ENCODE data around the gene DNAH12. TPM values are rescaled to one million over a fixed set of nuclear protein-coding genes. Genes with fewer than 3 reads are reported as not detected.
"Not testable (repeated sequence)": the region's sequence is repeated elsewhere in the genome, so short reads cannot be mapped to it uniquely, and the experiment has no call there.

Gene DNAH12
- total and polyA plus RNA-seq, 2 donors (not counting 1 experiment from before 2014, with no cell fraction given): 0.12 to 0.17 TPM

- no peaks in the 10 kb centered on the region for H3K79me2 ChIP-seq (ENCODE audit: control insufficient read depth, insufficient read depth, low read length)
- H2AFZ ChIP-seq (ENCODE audit: low read length): no peak overlapping the region
- no peak overlapping the region for H3K4me2 ChIP-seq (ENCODE audit: extremely low read depth, insufficient read depth, low read length)
Observed at GRCh38 chr3:57383406-57383805, 160.7 kb downstream of the DNAH12 start.

DNA sequence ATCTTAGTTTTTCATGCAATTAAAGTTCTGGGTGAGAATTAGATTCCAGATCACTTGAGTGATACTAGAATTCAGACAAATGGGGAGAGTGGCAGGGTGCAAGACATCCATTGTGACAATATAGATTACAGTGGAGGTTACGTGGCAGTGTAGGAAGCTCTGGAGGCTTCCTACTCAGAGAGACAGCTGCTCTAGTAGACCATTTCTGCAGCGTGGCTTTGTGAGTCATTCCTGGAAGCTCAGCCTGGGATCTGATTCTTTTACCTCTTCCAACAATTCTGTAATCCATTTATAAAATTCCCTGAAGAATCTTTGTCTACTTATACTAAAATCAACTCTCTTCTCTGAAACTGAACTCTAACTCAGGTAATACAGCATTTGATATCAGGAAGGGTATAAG is 161.2 kb downstream of the DNAH12 start:
- H3K9ac ChIP-seq (ENCODE audit: insufficient read depth, low read length): no peak overlapping the region
- H3K9me3 ChIP-seq (ENCODE audit: control insufficient read depth, insufficient read depth, low read depth, low read length): no peaks in the 10 kb centered on the region
- no peaks in the 10 kb centered on the region for H3K79me2 ChIP-seq (ENCODE audit: control insufficient read depth, insufficient read depth, low read length)
- peak in 1 of 2 donors; percentile 42 for DNase-seq (ENCODE audit: low read depth in 2 of 2)
- no peaks in the 10 kb centered on the region for H3K4me1 ChIP-seq (ENCODE audit: control insufficient read depth, extremely low read depth, insufficient read depth, low read length)
- no peak overlapping the region for H3K4me2 ChIP-seq (ENCODE audit: extremely low read depth, insufficient read depth, low read length)
- no peaks in the 10 kb centered on the region for H3K36me3 ChIP-seq (ENCODE audit: control insufficient read depth, insufficient read depth, low read length)
- H3K27ac ChIP-seq (ENCODE audit: insufficient read depth, low read length): no peak overlapping the region
- H3K27me3 ChIP-seq (ENCODE audit: control insufficient read depth, insufficient read depth, low read length): no peaks in the 10 kb centered on the region
- H3K4me3 ChIP-seq (replicated peaks in 1 of 4; ENCODE audit: control extremely low read depth in 1 of 4, insufficient read depth in 1 of 4, low read depth in 3 of 4, low read length in 4 of 4): no peak overlapping the region
- H4K20me1 ChIP-seq (ENCODE audit: control insufficient read depth, extremely low read depth, insufficient read depth, low read length): no peaks in the 10 kb centered on the region
- H2AFZ ChIP-seq (ENCODE audit: low read length): no peak overlapping the region
- TF ChIP-seq, protein P1, sequence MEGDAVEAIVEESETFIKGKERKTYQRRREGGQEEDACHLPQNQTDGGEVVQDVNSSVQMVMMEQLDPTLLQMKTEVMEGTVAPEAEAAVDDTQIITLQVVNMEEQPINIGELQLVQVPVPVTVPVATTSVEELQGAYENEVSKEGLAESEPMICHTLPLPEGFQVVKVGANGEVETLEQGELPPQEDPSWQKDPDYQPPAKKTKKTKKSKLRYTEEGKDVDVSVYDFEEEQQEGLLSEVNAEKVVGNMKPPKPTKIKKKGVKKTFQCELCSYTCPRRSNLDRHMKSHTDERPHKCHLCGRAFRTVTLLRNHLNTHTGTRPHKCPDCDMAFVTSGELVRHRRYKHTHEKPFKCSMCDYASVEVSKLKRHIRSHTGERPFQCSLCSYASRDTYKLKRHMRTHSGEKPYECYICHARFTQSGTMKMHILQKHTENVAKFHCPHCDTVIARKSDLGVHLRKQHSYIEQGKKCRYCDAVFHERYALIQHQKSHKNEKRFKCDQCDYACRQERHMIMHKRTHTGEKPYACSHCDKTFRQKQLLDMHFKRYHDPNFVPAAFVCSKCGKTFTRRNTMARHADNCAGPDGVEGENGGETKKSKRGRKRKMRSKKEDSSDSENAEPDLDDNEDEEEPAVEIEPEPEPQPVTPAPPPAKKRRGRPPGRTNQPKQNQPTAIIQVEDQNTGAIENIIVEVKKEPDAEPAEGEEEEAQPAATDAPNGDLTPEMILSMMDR (conservative IDR thresholded peaks at IDR 0.05 in 1 of 2, IDR thresholded peaks at IDR 0.05 in 1 of 2; ENCODE audit: low read depth in 1 of 2, low read length in 2 of 2): no peak
- no peak for TF ChIP-seq EZH2 (IDR thresholded peaks at IDR 0.05; ENCODE audit: low read length, missing control alignments)

More at GRCh38 chr3:57383406-57383805, 160.7 kb downstream of the DNAH12 start:
- Histone ChIP-seq H3K4me1 (ENCODE audit: control insufficient read depth, extremely low read depth, insufficient read depth, low read length) (no peaks in the 10 kb centered on the region), H3K9ac (ENCODE audit: insufficient read depth, low read length) (no peak overlapping the region), H3K27me3 (ENCODE audit: control insufficient read depth, insufficient read depth, low read length) (no peaks in the 10 kb centered on the region), H3K27ac (ENCODE audit: insufficient read depth, low read length) (no peak overlapping the region), H3K9me3 (ENCODE audit: control insufficient read depth, insufficient read depth, low read depth, low read length) (no peaks in the 10 kb centered on the region), H3K36me3 (ENCODE audit: control insufficient read depth, insufficient read depth, low read length) (no peaks in the 10 kb centered on the region), H4K20me1 (ENCODE audit: control insufficient read depth, extremely low read depth, insufficient read depth, low read length) (no peaks in the 10 kb centered on the region), H3K4me3 (replicated peaks in 1 of 4; ENCODE audit: control extremely low read depth in 1 of 4, insufficient read depth in 1 of 4, low read depth in 3 of 4, low read length in 4 of 4) (no peak overlapping the region)
- TF ChIP-seq, protein P1 (conservative IDR thresholded peaks at IDR 0.05 in 1 of 2, IDR thresholded peaks at IDR 0.05 in 1 of 2; ENCODE audit: low read depth in 1 of 2, low read length in 2 of 2): no peak
- TF ChIP-seq EZH2 (IDR thresholded peaks at IDR 0.05; ENCODE audit: low read length, missing control alignments): no peak
- DNase-seq (ENCODE audit: low read depth in 2 of 2): no peak

DNA sequence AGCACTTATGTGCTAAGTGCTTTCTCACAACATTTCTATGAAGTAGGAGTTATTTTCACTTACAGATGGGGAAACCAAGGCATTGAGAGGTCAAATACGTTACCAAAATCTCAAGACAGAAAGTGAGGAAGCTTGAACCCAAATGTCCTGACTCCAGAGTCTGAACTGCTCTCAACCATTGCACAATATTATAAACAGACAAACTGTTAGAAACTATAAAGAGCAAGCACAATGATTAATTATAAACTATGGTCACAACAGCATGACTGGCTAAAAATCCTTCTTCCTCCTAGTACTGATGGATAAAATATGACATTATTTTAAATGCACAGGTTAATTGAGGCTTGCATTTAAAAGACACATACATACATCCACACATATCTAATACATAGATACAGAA is 173.8 kb downstream of the DNAH12 start:
- no peak overlapping the region for H3K27ac ChIP-seq (ENCODE audit: insufficient read depth, low read length)
- H3K9me3 ChIP-seq (ENCODE audit: control insufficient read depth, insufficient read depth, low read depth, low read length): no peaks in the 10 kb centered on the region
- no peaks in the 10 kb centered on the region for H3K27me3 ChIP-seq (ENCODE audit: control insufficient read depth, insufficient read depth, low read length)
- H3K9ac ChIP-seq (ENCODE audit: insufficient read depth, low read length): no peak overlapping the region
- no peaks in the 10 kb centered on the region for H4K20me1 ChIP-seq (ENCODE audit: control insufficient read depth, extremely low read depth, insufficient read depth, low read length)
- H2AFZ ChIP-seq (ENCODE audit: low read length): no peak overlapping the region
- peak in 1 of 2 donors; percentile 50 for DNase-seq (ENCODE audit: low read depth in 2 of 2)
- H3K4me3 ChIP-seq (replicated peaks in 1 of 4; ENCODE audit: control extremely low read depth in 1 of 4, insufficient read depth in 1 of 4, low read depth in 3 of 4, low read length in 4 of 4): no peak overlapping the region
- H3K4me1 ChIP-seq (ENCODE audit: control insufficient read depth, extremely low read depth, insufficient read depth, low read length): no peaks in the 10 kb centered on the region
- no peak overlapping the region for H3K4me2 ChIP-seq (ENCODE audit: extremely low read depth, insufficient read depth, low read length)
- no peaks in the 10 kb centered on the region for H3K79me2 ChIP-seq (ENCODE audit: control insufficient read depth, insufficient read depth, low read length)
- TF ChIP-seq, protein P1 (conservative IDR thresholded peaks at IDR 0.05 in 1 of 2, IDR thresholded peaks at IDR 0.05 in 1 of 2; ENCODE audit: low read depth in 1 of 2, low read length in 2 of 2): no peak
- no peak for TF ChIP-seq EZH2 (IDR thresholded peaks at IDR 0.05; ENCODE audit: low read length, missing control alignments)
- H3K36me3 ChIP-seq (ENCODE audit: control insufficient read depth, insufficient read depth, low read length): no peaks in the 10 kb centered on the region

DNA sequence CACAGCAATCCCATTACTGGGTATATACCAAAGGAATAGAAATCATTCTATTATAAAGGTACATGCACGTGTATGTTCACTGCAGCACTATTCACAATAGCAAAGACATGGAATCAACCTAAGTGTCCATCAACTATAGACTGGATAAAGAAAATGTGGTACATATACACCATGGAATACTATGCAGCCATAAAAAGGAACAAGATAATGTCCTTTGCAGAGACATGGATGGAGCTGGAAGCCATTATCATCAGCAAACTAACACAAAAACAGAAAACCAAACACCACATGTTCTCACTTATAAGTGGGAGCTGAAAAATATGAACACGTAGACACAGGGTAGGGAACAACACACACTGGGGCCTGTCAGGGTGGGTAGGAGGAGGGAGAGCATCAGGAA is 179.1 kb downstream of the DNAH12 start:
- not testable (repeated sequence) for H2AFZ ChIP-seq (ENCODE audit: low read length); DNase-seq (ENCODE audit: low read depth in 2 of 2); H3K9me3 ChIP-seq (ENCODE audit: control insufficient read depth, insufficient read depth, low read depth, low read length); H4K20me1 ChIP-seq (ENCODE audit: control insufficient read depth, extremely low read depth, insufficient read depth, low read length); H3K4me2 ChIP-seq (ENCODE audit: extremely low read depth, insufficient read depth, low read length); H3K4me3 ChIP-seq (replicated peaks in 1 of 4; ENCODE audit: control extremely low read depth in 1 of 4, insufficient read depth in 1 of 4, low read depth in 3 of 4, low read length in 4 of 4); H3K27me3 ChIP-seq (ENCODE audit: control insufficient read depth, insufficient read depth, low read length); H3K4me1 ChIP-seq (ENCODE audit: control insufficient read depth, extremely low read depth, insufficient read depth, low read length); H3K79me2 ChIP-seq (ENCODE audit: control insufficient read depth, insufficient read depth, low read length); H3K36me3 ChIP-seq (ENCODE audit: control insufficient read depth, insufficient read depth, low read length); H3K27ac ChIP-seq (ENCODE audit: insufficient read depth, low read length); H3K9ac ChIP-seq (ENCODE audit: insufficient read depth, low read length)

DNA sequence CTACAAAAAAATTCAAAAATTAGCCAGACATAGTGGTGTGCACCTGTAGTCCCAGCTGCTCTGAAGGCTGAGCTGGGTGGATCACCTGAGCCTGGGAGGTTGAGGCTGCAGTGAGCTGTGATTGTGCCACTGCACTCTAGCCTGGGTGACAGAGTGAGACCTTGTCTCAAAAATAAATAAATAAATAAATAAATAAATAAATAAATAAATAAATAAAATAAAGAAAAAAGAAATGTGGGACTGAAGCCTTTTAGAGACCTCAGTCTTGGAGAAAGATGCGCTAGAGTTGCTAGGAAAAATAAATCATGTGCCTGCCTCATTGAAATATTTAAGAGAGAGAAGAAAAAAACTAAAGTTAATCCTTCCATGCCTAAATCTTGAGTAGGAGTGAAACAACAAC is 187.9 kb downstream of the DNAH12 start:
- not testable (repeated sequence) for H3K4me3 ChIP-seq (replicated peaks in 1 of 4; ENCODE audit: control extremely low read depth in 1 of 4, insufficient read depth in 1 of 4, low read depth in 3 of 4, low read length in 4 of 4); H3K36me3 ChIP-seq (ENCODE audit: control insufficient read depth, insufficient read depth, low read length); H2AFZ ChIP-seq (ENCODE audit: low read length); H3K27ac ChIP-seq (ENCODE audit: insufficient read depth, low read length); H3K4me1 ChIP-seq (ENCODE audit: control insufficient read depth, extremely low read depth, insufficient read depth, low read length); H4K20me1 ChIP-seq (ENCODE audit: control insufficient read depth, extremely low read depth, insufficient read depth, low read length); H3K79me2 ChIP-seq (ENCODE audit: control insufficient read depth, insufficient read depth, low read length); H3K27me3 ChIP-seq (ENCODE audit: control insufficient read depth, insufficient read depth, low read length); H3K9ac ChIP-seq (ENCODE audit: insufficient read depth, low read length); H3K9me3 ChIP-seq (ENCODE audit: control insufficient read depth, insufficient read depth, low read depth, low read length); H3K4me2 ChIP-seq (ENCODE audit: extremely low read depth, insufficient read depth, low read length); DNase-seq (ENCODE audit: low read depth in 2 of 2)

All from fibroblast of lung (primary cell).